Kidney epithelial cell (primary cell): ENCODE data around the gene ZNF592. TPM values are rescaled to one million over a fixed set of nuclear protein-coding genes. Genes with fewer than 3 reads are reported as not detected.

Source experiments
- DNase-seq: peaks from one replicate; pipeline ENCODE4 v3.0.0-alpha.2; 2010; ENCODE audit warnings: low read depth
- H3K27me3 ChIP-seq: 2 replicates; pipeline ENCODE4 v1.6.0; 2011; ENCODE audit warnings: low read length; ENCODE audit not compliant: control insufficient read depth, insufficient read depth
- H3K36me3 ChIP-seq: 2 replicates; pipeline ENCODE4 v1.5.1; 2011; ENCODE audit warnings: low read length; ENCODE audit not compliant: control insufficient read depth, insufficient read depth
- H3K4me3 ChIP-seq: 2 replicates; pipeline ENCODE4 v1.5.1; 2011; ENCODE audit warnings: low read depth, mild to moderate bottlenecking, control low read depth, low read length
- total RNA-seq: library from RNA; depleted of rRNA; stranded (reverse); fragments of >200 nt; gene quantifications from 2 replicates; pipeline ENCODE4 v1.2.3, GENCODE V29; 2015
- TF ChIP-seq, protein P1 (sequence below): IDR thresholded peaks from 2 replicates; pipeline ENCODE4 v1.5.1; 2011; ENCODE audit warnings: mild to moderate bottlenecking, moderate library complexity, low read length, control low read depth, inconsistent platforms; ENCODE audit not compliant: insufficient read depth, poor library complexity, severe bottlenecking

The ZNF592 gene
- total RNA-seq, 1 donor from 2014 or later, result 18.8 TPM

DNA sequence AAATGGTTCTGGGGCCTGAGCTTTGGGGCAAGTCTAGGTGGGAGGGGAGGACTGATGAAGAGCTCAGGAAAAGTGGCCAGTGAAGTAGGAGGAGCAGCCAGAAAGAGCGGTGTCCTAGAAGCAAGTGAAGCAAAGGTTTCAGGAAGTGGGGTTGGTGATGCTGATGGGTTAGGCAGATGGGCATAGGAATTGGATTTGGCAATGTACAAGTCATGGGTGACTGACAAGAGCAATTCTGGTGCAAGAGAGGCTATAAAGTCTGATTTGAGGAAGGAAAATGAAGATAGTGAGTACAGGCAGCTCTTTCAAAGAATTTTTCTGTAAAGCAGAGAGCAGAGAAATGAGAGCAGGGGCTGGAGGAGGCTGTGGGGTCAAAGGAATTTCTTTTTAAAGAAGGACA, 88.5 kb downstream of the ZNF592 start:
- Histone ChIP-seq H3K27me3 (no peaks in the 10 kb centered on the region), H3K4me3 (no peak overlapping the region), H3K36me3 (no peaks in the 10 kb centered on the region)
- DNase-seq, result no peak
- TF ChIP-seq, protein P1, sequence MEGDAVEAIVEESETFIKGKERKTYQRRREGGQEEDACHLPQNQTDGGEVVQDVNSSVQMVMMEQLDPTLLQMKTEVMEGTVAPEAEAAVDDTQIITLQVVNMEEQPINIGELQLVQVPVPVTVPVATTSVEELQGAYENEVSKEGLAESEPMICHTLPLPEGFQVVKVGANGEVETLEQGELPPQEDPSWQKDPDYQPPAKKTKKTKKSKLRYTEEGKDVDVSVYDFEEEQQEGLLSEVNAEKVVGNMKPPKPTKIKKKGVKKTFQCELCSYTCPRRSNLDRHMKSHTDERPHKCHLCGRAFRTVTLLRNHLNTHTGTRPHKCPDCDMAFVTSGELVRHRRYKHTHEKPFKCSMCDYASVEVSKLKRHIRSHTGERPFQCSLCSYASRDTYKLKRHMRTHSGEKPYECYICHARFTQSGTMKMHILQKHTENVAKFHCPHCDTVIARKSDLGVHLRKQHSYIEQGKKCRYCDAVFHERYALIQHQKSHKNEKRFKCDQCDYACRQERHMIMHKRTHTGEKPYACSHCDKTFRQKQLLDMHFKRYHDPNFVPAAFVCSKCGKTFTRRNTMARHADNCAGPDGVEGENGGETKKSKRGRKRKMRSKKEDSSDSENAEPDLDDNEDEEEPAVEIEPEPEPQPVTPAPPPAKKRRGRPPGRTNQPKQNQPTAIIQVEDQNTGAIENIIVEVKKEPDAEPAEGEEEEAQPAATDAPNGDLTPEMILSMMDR, result no peak

GRCh38 chr15:84839714-84840113, 91.3 kb downstream of the ZNF592 start:
- H3K4me3 ChIP-seq, result no peak overlapping the region
- no peak for DNase-seq
- H3K27me3 ChIP-seq, result no peaks in the 10 kb centered on the region
- H3K36me3 ChIP-seq, result no peaks in the 10 kb centered on the region
- TF ChIP-seq, protein P1, result no peak

GRCh38 chr15:84840255-84840654, 91.9 kb downstream of the ZNF592 start:
- DNase-seq, result no peak
- Histone ChIP-seq H3K27me3 (no peaks in the 10 kb centered on the region), H3K36me3 (no peaks in the 10 kb centered on the region), H3K4me3 (no peak overlapping the region)
- TF ChIP-seq, protein P1, result no peak

- TF ChIP-seq, protein P1, result no peak
- no peaks in the 10 kb centered on the region for H3K27me3 ChIP-seq
- no peak for DNase-seq
- H3K36me3 ChIP-seq, result no peaks in the 10 kb centered on the region
- no peak overlapping the region for H3K4me3 ChIP-seq
Measured at GRCh38 chr15:84840741-84841429, 92.5 kb downstream of the ZNF592 start.

DNA sequence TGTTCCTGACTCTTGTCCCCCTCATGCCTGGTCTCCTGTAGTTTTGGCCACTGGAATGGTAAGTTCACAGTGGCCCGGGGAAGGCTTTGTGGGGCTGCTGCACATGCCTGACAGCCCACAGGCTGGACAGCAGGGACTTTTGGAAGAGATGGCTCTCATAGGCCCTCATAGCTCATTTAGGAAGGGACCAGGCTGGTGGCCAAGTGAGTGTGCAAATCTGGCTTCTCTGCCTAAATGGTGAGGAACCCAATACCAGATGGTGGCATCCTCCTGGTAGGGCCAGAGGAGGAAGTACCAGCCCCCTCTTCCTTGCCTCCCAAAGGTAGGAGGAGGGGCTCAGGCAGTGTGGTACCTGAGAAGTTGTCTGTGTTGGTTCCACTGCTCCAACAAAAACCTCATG, 94.4 kb downstream of the ZNF592 start:
- Histone ChIP-seq H3K36me3 (no peaks in the 10 kb centered on the region), H3K27me3 (no peaks in the 10 kb centered on the region), H3K4me3 (no peak overlapping the region)
- no peak for DNase-seq
- TF ChIP-seq, protein P1, result no peak

DNA sequence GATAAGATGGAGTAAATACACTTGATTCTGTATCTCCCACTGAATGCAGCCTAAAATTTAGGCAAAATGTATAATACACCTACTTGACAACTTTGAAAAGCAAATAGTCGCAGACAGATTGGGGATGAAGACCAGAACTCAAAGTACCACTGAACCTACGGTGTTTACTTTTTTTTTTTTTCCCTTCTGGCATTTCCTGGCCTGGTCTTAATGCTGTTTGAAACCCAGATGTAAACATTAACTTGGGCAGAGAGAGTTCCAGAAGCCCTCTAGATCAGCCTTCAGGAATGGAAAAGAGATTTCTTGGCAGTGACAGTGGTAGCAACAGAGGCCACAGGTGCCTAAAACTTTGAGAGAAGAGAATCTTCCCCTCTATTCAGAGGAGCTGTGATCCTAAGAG, 96.6 kb downstream of the ZNF592 start:
- H3K4me3 ChIP-seq, result no peak overlapping the region
- TF ChIP-seq, protein P1, result no peak
- DNase-seq, result no peak
- no peaks in the 10 kb centered on the region for H3K36me3 ChIP-seq
- H3K27me3 ChIP-seq, result no peaks in the 10 kb centered on the region
